ENCODE data around the gene MLLT3.

Gene MLLT3

GRCh38 chr9:20601292-20601691 lies 21.0 kb downstream of the MLLT3 start:
- Histone ChIP-seq H3K27ac (ENCODE audit: low read depth, low read length) (no peak overlapping the region), H3F3A (ENCODE audit: insufficient read depth) (no peaks in the 10 kb centered on the region), H3K9me2 (replicated peaks; ENCODE audit: insufficient read depth, low read length) (no peaks in the 10 kb centered on the region), H3K9me3 (ENCODE audit: insufficient read depth, low read length) (no peaks in the 10 kb centered on the region), H4K20me1 (ENCODE audit: low read depth, low read length) (peaks cover 6% of the 10 kb centered on the region; the same call in 1 of the 2 replicates), H3K36me3 (ENCODE audit: low read length) (no peaks in the 10 kb centered on the region), H2AFZ (ENCODE audit: low read depth, low read length, severe bottlenecking) (no peak overlapping the region), H3K79me2 (ENCODE audit: insufficient read depth, low read length) (no peaks in the 10 kb centered on the region), H3K4me2 (ENCODE audit: low read depth, low read length, poor library complexity, severe bottlenecking) (no peak overlapping the region), H3K9ac (ENCODE audit: low read length) (no peak overlapping the region), H3K27me3 (ENCODE audit: low read length) (no peaks in the 10 kb centered on the region), H3K4me3 (ENCODE audit: insufficient read depth, low read length, poor library complexity, severe bottlenecking) (no peak overlapping the region)
- TF ChIP-seq CTCF (IDR thresholded peaks at IDR 0.05; ENCODE audit: insufficient read depth, low read length, poor library complexity, severe bottlenecking) (no peak), EZH2phosphoT487 (conservative IDR thresholded peaks at IDR 0.05; ENCODE audit: low read length) (no peak)

- Histone ChIP-seq H3K79me2 (ENCODE audit: insufficient read depth, low read length) (no peaks in the 10 kb centered on the region), H3K9ac (ENCODE audit: low read length) (no peak overlapping the region), H2AFZ (ENCODE audit: low read depth, low read length, severe bottlenecking) (no peak overlapping the region)
Observed at GRCh38 chr9:20599195-20599594, 23.1 kb downstream of the MLLT3 start.

GRCh38 chr9:20598367-20598766 lies 23.9 kb downstream of the MLLT3 start:
- no peaks in the 10 kb centered on the region for H3K27me3 ChIP-seq (ENCODE audit: low read length)
- no peak overlapping the region for H3K27ac ChIP-seq (ENCODE audit: low read depth, low read length)
- H3K9me3 ChIP-seq (ENCODE audit: insufficient read depth, low read length), result no peaks in the 10 kb centered on the region
- no peak overlapping the region for H3K4me3 ChIP-seq (ENCODE audit: insufficient read depth, low read length, poor library complexity, severe bottlenecking)
- no peaks in the 10 kb centered on the region for H3K79me2 ChIP-seq (ENCODE audit: insufficient read depth, low read length)
- no peaks in the 10 kb centered on the region for H3F3A ChIP-seq (ENCODE audit: insufficient read depth)
- no peak overlapping the region for H3K4me2 ChIP-seq (ENCODE audit: low read depth, low read length, poor library complexity, severe bottlenecking)
- TF ChIP-seq CTCF (IDR thresholded peaks at IDR 0.05; ENCODE audit: insufficient read depth, low read length, poor library complexity, severe bottlenecking), result no peak
- no peak for TF ChIP-seq EZH2phosphoT487 (conservative IDR thresholded peaks at IDR 0.05; ENCODE audit: low read length)
- H4K20me1 ChIP-seq (ENCODE audit: low read depth, low read length), result peaks cover 10% of the 10 kb centered on the region
- no peak overlapping the region for H3K9ac ChIP-seq (ENCODE audit: low read length)
- no peaks in the 10 kb centered on the region for H3K9me2 ChIP-seq (replicated peaks; ENCODE audit: insufficient read depth, low read length)
- no peaks in the 10 kb centered on the region for H3K36me3 ChIP-seq (ENCODE audit: low read length)
- no peak overlapping the region for H2AFZ ChIP-seq (ENCODE audit: low read depth, low read length, severe bottlenecking)

More at GRCh38 chr9:20599195-20599594, 23.1 kb downstream of the MLLT3 start:
- Histone ChIP-seq H3K36me3 (ENCODE audit: low read length) (no peaks in the 10 kb centered on the region), H3F3A (ENCODE audit: insufficient read depth) (no peaks in the 10 kb centered on the region), H3K27me3 (ENCODE audit: low read length) (no peaks in the 10 kb centered on the region), H3K27ac (ENCODE audit: low read depth, low read length) (no peak overlapping the region), H3K4me2 (ENCODE audit: low read depth, low read length, poor library complexity, severe bottlenecking) (no peak overlapping the region), H3K9me2 (replicated peaks; ENCODE audit: insufficient read depth, low read length) (no peaks in the 10 kb centered on the region), H3K9me3 (ENCODE audit: insufficient read depth, low read length) (no peaks in the 10 kb centered on the region), H4K20me1 (ENCODE audit: low read depth, low read length) (peaks cover 6% of the 10 kb centered on the region; the same call in 1 of the 2 replicates), H3K4me3 (ENCODE audit: insufficient read depth, low read length, poor library complexity, severe bottlenecking) (no peak overlapping the region)
- TF ChIP-seq EZH2phosphoT487 (conservative IDR thresholded peaks at IDR 0.05; ENCODE audit: low read length) (no peak), CTCF (IDR thresholded peaks at IDR 0.05; ENCODE audit: insufficient read depth, low read length, poor library complexity, severe bottlenecking) (no peak)

Data from SU-DHL-6 (cell line).